ENCODE measurements around the gene SMYD2. TPM values are rescaled to one million over a fixed set of nuclear protein-coding genes. Genes with fewer than 3 reads are reported as not detected.

Gene SMYD2
- total and polyA plus RNA-seq, 2 of the 8 experiments (the other 6 are each of a cell fraction or from before 2014, with no cell fraction given) = 3.0 to 5.2 TPM

GRCh38 chr1:214364786-214365295 lies 83.9 kb downstream of the SMYD2 start:
- H4K91ac ChIP-seq (replicated peaks; ENCODE audit: insufficient read length, low read length) = no peak overlapping the region
- H3K27ac ChIP-seq (ENCODE audit: low read depth, low read length) = no peak overlapping the region
- ChIA-PET CTCF (ENCODE audit: partially characterized antibody) (interaction anchor here (2.1 kb wide), 1 partner anchor 103 kb away, joined by 8 read pairs; no protein-coding TSS in a partner anchor), POLR2A (ENCODE audit: partially characterized antibody) (no interaction called here)
- H3K27me3 ChIP-seq (replicated peaks in 1 of 4; ENCODE audit: control insufficient read depth in 3 of 4, extremely low read depth in 1 of 4, insufficient read depth in 3 of 4, low read length in 3 of 4) = no peaks in the 10 kb centered on the region
- no peak overlapping the region for H3K4me3 ChIP-seq (ENCODE audit: extremely low read depth in 1 of 4, insufficient read depth in 2 of 4, low read depth in 3 of 4, low read length in 4 of 4)
- H2BK120ac ChIP-seq (replicated peaks; ENCODE audit: low read depth, low read length) = no peak overlapping the region
- H3K9ac ChIP-seq (replicated peaks in 1 of 4; ENCODE audit: extremely low read depth in 1 of 4, low read depth in 3 of 4, low read length in 3 of 4) = no peak overlapping the region
- no peak for DNase-seq (ENCODE audit: low read depth in 1 of 2, low spot score in 2 of 2)
- H2AFZ ChIP-seq (ENCODE audit: low read length) = no peak overlapping the region
- H3K9me3 ChIP-seq (ENCODE audit: insufficient read depth in 2 of 2, low read depth in 1 of 2, low read length in 1 of 2) = no peaks in the 10 kb centered on the region
- H3K79me1 ChIP-seq (ENCODE audit: low read depth, low read length) = no peaks in the 10 kb centered on the region; the same call in 1 of the 2 replicates
- no peak overlapping the region for H2BK12ac ChIP-seq (ENCODE audit: low read depth, low read length)
- H3K36me3 ChIP-seq (ENCODE audit: control insufficient read depth in 2 of 4, insufficient read depth in 4 of 4, low read length in 3 of 4) = peaks cover 2 to 67% (median 18%) of the 10 kb centered on the region in 4 experiments; a peak in 7 of 8 replicates
- no peaks in the 10 kb centered on the region for H3K79me2 ChIP-seq (ENCODE audit: control insufficient read depth in 1 of 2, insufficient read depth in 2 of 2, low read length in 2 of 2)
- no peak overlapping the region for H3K4me2 ChIP-seq (ENCODE audit: insufficient read depth in 1 of 2, low read depth in 2 of 2, low read length in 2 of 2)
- H2AK5ac ChIP-seq (ENCODE audit: low read depth, low read length) = no peak overlapping the region
- H3K56ac ChIP-seq (replicated peaks; ENCODE audit: insufficient read length, low read depth, low read length) = no peak overlapping the region
- no peak overlapping the region for H3K4ac ChIP-seq (replicated peaks; ENCODE audit: insufficient read length, low read depth, low read length)
- H3K14ac ChIP-seq (ENCODE audit: insufficient read length) = no peak overlapping the region
- H4K8ac ChIP-seq (ENCODE audit: extremely low read depth, insufficient read depth, low read length) = no peak overlapping the region
- no peak overlapping the region for H3K23ac ChIP-seq (ENCODE audit: insufficient read length)
- no peak overlapping the region for H2BK15ac ChIP-seq (ENCODE audit: low read length)
- no peak overlapping the region for H4K5ac ChIP-seq (ENCODE audit: insufficient read length, low read depth, low read length)
- H3K23me2 ChIP-seq (ENCODE audit: low read depth, low read length) = peaks cover 2% of the 10 kb centered on the region; the same call in 1 of the 2 replicates
- H4K20me1 ChIP-seq (replicated peaks in 1 of 2; ENCODE audit: control insufficient read depth in 1 of 2, insufficient read depth in 2 of 2, low read length in 2 of 2) = no peaks in the 10 kb centered on the region
- FAIRE-seq = no peak
- 98% methylated on average over 4 of the region's 4 CpGs; no CpG with 5 or more reads in 1 of the 2 experiments for WGBS, 2 experiments (ENCODE audit: extremely low coverage in 1 of 2, insufficient coverage in 1 of 2, insufficient read length in 1 of 2, insufficient replicate concordance in 2 of 2, low coverage in 1 of 2, low lambda C conversion rate in 2 of 2, missing lambda C conversion rate in 1 of 2)
- H2BK20ac ChIP-seq (ENCODE audit: low read length) = no peak overlapping the region
- H3K18ac ChIP-seq (ENCODE audit: extremely low read depth, low read length) = no peak overlapping the region
- H3K4me1 ChIP-seq (replicated peaks in 1 of 4; ENCODE audit: control insufficient read depth in 3 of 4, insufficient read depth in 4 of 4, low read length in 3 of 4) = no peaks in the 10 kb centered on the region
- H2BK5ac ChIP-seq (ENCODE audit: low read depth, low read length) = no peak overlapping the region
- TF ChIP-seq KDM4A (IDR thresholded peaks at IDR 0.05; ENCODE audit: low read depth, low read length, severe bottlenecking) (no peak), TEAD4 (IDR thresholded peaks at IDR 0.05; ENCODE audit: low read depth, low read length) (no peak), SP2 (IDR thresholded peaks at IDR 0.05; ENCODE audit: low read length) (no peak), SP4 (IDR thresholded peaks at IDR 0.05; ENCODE audit: low read length) (no peak), TAF7 (optimal IDR thresholded peaks at IDR 0.05; ENCODE audit: borderline replicate concordance, low read depth, low read length) (no peak), KDM1A (IDR thresholded peaks at IDR 0.05; ENCODE audit: borderline replicate concordance, low read length) (no peak), MAFK (IDR thresholded peaks at IDR 0.05; ENCODE audit: low read depth, low read length) (no peak), POLR2A (IDR thresholded peaks at IDR 0.05; ENCODE audit: control extremely low read depth in 1 of 2, low read depth in 2 of 2, low read length in 2 of 2) (no peak), CBX5 (IDR thresholded peaks at IDR 0.05; ENCODE audit: low read depth, low read length) (no peak), BCL11A (IDR thresholded peaks at IDR 0.05; ENCODE audit: low read depth in 2 of 2, low read length in 2 of 2) (no peak)

Data from H1 (cell line).